Ecto neural progenitor cell (in vitro differentiated cells): ENCODE measurements around the gene CSTF2.

Source experiments
- DNase-seq: peaks from one replicate; pipeline ENCODE4 v3.0.0-alpha.2; 2018; ENCODE audit warnings: low spot score

CSTF2 gene

DNA sequence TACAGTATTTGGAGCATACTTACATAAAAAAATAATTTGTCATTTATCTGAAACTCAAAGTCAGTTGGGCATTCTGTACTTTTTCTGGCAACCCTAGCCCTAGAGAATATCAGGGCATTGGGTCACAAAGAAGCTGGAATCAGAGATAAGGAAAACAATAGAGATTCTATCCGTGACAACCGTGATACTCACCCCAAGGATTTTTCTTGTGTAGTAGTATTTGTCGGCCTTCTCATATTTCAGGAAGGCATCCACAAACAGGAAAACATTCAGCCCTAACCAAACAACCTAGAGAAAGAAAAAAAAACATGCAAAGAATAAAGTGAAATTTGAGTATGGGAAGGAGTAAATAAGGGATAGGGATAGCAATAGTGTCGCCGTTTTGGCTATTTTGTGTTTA is 50.3 kb downstream of the CSTF2 start:
- no peak for DNase-seq

DNA sequence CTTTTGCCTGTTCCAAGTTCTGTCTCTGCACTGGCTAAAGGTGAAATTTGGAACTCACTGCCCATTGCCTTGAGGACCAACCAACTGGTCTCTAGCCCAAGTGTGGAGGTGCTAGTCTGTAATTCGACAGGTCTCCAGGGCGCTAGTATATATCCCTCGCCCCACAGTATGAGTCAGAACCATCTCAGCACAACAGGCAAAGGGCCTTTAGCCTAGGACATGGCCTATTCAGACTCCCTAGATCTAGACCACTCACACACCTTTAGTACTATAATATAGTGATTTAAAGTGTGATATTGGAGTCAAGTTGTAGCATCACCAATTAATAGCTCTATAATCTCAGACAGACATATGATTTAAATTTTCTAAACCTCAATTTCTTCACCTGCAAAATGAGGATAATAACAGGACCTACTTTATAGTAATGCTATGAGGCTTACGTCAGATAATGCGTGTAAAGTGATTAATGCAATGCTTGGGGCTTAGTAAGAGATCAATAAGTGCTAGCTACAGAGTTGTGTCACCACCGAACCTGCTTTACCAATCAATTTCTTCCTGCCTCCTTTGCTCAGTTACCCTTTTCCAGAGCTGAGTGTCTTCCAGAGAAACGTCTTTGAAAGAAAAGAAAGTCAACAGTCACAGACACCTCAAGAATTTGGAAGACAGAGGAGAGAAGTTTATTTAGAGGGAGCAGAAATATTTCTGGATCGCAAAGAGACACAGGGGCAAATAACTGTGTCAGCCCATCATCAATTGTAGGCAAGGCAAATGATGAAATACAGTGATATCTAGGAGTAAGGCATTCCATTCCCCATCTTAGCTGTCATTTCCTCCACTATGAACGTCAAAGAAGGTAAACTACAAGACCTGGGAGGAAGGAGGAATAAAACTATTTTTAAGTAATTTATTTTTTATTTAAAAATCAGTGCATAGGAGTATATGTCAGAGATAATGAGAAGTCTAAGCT is 51.7 kb downstream of the CSTF2 start:
- no peak for DNase-seq

DNA sequence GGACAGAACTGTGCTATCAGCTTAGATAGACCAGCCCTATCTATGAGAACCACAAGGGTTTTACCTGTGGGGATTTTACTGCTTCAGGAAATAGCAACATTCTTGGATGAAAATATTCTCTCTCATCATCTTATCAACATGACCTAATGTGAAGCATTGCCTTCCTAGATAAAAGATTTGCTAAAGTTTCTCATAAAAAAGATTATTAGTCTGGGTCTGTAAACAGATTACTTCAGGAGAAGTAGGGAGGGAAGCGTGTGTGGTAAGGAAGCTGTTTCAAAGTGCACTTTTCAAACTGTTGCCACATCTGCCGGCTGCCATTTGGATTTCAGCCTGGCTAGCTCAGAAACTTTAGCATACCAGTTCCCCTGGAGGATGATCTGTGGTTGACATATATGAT is 54.1 kb downstream of the CSTF2 start, which contains the start of gene NOX1:
NOX1 (minus strand) TSS at position 35 of the 400 bp plus-strand sequence. CDS start 220 bp downstream, outside the sequence.
- DNase-seq: no peak

DNA sequence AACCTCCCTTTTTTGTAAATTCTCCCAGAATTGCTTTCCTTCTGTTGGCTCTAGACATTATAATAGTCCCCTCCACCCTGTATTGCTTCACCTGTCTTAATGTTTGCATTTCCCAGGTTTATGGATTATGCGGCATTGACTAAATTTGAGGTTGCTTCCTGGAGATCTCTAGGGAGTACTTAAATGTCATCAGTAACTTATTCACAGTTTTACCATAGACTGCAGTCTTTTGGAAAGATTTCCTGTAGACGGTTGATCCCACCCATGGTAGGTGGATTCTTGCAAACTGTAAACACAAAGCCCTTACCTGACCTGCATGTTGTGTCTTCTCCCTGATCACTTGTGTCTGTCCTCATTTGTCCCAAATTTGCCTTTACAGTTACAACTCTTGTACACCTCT is 60.2 kb downstream of the CSTF2 start:
- no peak for DNase-seq

DNA sequence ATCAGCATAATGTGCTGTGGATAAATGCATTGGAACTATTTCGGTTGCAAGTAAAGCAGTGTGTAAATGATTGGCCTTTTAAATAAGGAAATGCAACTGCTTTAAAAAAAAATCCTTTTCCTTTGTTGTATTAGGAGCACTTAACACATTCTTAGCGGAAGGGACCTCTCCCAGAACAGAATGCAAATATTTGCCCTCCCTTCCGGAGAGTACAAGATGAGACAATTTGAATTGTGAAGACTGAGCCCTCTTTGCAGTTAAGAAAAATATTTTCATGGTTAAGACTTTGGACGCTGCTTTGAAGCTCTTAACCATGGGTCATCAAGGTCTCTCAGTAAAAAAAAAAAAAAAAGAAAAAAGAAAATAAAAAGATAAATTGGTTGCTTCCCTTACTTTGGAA is 63.5 kb downstream of the CSTF2 start:
- DNase-seq: no peak
